GM21367 (cell line): ENCODE data around the gene STK38L.
"Not testable (repeated sequence)": the region's sequence is repeated elsewhere in the genome, so short reads cannot be mapped to it uniquely, and the experiment has no call there.

Source experiments
- ATAC-seq: cut with Tn5 transposase; IDR thresholded peaks from one replicate; pipeline ENCODE4 v1.9.1; 2021; ENCODE audit not compliant: unreplicated experiment

Gene STK38L

DNA sequence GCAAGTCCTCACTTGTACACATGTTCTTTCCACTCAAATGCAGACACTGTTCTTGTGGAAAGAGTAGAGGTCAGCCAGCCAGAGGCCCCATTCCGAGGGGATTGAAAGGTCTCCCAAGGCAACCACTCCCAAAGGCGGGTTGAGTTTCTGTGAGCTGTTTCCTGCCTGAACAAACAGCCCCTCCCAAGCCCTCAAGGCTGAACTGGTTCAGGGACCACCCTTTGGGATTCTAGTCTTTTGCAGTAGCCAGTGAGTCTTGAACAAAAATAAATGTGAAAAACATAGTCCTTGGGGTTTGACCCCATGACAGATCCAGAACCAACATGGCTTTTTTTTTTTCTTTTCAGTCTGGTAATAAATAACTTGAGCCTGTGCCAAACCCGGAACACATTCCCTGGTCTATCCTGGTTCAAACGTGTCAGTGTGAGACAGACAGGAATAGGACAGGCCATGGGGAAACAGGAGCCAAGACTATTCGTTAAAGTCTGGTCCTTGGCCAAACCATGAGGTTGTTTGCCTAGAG, 17.6 kb upstream of the STK38L start:
- ATAC-seq: no peak

DNA sequence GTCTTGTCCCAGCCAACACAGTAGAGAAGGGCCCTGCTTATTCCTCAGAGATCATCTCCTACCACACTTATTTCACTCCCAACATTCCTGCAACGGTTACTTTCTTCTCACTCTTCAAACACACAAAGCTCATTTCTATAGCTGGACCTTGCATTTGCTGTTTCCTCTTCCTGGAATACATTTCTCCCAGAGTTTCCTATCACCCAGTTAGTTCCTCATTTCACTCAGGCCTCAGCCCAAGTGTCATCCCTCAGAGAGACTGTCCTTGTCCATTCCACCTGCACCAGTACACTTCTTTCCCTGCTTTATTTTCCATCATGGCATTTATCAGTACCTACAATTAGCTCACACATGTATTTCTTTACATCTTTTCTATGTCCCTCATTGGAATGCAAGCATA, 14.7 kb upstream of the STK38L start:
- no peak for ATAC-seq

DNA sequence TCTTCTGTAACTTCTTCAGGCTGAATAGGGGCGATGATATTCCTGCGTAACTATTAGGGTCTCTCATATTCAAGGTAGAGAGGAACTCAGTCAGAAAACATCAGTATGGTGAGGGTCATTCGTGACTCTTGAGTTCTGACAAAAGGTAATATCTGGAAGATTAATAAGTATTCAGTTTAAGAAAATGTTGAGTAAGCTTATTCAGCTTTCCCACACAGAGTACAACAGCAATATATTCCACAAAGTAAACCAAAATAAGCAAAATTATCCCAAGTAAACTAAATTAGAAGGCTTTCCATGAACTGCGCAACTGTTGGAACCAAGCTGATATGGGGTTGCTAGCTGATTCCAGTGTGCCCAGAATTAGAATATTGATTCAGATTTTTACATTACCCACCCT, 12.7 kb upstream of the STK38L start:
- ATAC-seq: not testable (repeated sequence)

DNA sequence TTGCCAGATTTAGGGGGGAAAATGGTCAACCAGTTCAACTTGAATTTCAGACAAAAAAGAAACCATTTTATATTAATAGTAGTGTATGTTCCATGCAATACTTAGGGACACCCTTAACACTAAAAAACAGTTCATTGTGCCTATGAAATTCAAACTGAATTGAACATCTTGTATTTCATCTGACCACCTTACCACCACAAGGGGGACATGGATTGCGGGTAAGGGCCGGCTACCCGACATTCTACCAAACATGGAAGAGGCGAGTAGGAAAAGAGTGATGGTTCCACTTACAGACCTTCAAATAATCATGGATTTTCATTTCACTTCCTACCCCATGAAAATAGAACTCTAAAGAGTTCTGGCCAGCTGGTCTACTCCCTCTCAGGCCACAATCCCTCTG, 10.3 kb upstream of the STK38L start:
- no peak for ATAC-seq

DNA sequence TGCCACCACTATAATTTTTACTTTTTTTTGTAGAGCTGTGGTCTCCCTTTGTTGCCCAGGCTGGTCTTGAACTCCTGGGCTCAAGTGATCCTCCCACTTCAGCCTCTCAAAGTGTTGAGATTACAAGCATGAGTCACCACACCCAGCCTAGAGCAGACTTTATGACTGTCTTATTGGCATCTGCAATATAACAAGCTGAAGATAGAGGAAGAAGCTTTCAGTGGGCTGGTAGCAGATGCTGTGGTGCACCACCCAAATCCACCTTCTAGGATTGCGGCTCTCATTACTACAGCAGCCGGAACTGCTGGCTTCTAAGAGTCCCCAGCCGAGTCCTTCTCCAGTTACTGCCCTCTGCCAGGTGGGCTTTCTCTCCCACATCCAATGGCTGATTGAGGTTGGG, 7.6 kb upstream of the STK38L start:
- no peak for ATAC-seq

DNA sequence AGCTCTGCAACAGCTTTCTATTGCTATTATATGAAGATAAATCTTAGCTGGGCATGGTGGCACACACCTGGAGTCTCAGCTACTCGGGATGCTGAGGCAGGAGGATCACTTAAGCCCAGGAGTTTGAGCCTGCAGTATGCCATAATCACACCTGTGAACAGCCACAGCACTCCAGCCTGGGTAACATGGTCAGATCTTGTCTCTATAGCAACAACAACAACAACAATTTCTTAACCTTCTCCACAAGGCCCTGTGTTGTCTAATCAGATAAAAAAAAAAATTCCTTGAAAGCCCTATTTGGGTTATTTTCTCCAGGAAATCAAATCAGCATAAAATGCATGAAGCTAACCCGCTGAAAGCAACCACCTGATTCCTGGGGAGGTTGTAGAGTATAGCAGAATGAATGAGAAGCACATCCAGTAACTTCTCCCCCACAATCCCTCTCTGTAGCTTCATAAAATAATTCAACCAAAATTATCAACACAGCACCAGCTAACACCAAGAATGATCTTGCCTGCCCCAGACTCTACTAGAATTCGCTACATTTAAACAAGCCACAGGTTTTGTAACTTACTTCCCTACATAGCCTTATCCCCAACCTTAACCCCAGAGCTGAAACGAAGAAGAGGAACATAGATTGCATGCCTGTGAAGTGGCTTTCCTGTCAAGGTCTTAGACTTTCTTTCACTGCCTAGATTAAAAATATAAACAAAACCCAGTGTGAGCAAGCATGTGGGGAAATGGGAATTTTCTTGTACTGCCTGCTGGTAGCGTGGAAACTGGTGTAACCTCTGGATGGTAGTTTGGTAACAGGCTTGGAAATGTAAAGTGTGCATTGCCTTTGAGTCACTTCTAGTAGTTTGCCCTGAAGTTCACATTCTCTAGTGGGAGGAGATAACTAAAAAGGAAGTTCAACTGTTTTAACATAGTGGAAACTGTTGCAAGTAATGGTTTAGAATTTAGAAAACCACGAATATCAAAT, 6.0 kb upstream of the STK38L start:
- peak; percentile 58 for ATAC-seq

DNA sequence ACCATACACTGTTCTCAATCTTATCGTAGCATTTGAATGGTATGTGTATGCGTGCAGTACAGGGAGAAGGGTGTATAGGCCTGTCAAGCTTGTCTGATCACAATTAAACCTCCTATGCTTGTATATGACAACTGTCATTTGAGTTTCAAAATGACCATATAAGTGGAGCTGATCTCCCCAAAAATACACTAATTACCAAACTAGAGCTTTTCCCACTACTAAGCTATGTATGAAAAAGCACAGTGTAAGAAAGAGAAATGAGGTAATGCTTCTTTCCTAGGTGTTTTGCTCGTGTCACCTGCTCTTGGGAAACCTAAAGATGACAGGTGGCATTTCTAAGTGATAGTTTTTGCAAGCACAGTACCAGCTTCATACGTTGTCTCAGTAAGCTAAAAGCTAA, 1.1 kb upstream of the STK38L start:
- no peak for ATAC-seq

DNA sequence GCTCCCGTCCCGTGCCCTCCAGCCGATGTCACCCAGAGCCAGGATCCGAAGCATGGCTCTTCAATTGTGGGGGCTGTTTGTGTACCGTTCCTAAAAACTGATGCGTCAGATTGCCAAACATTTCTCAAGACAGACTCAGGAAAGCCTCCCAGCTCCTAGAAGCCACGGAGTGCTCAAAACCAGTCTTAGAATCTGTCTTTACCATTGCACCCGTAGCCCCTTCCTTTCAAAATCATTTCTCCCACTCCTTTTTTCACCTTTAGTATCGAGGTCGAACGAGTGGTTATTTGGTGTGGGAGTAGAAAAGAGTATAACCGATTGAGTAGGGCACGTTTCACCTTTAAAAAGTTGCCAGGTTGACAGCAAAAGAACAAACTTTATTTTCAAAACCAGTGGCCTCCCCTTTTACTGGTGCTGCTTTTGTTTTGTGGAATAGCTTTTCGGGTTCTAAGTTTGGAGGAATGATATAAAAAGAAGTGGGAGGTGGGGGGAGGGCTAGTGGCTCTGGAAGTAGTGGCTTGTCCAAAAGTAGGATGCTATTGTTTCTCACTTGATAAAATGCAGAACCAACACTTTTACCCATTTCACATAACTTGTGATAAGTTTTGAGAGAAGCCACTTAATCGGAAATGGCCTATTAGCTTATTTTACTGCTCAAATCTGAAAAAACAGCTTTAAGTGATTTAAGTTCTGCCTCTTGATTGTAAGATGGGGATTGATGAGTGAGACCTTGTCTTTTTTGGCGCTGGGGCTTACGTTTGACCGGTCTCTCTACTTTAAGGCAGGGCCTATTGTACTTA, 803 bp downstream of the STK38L start:
- no peak for ATAC-seq

DNA sequence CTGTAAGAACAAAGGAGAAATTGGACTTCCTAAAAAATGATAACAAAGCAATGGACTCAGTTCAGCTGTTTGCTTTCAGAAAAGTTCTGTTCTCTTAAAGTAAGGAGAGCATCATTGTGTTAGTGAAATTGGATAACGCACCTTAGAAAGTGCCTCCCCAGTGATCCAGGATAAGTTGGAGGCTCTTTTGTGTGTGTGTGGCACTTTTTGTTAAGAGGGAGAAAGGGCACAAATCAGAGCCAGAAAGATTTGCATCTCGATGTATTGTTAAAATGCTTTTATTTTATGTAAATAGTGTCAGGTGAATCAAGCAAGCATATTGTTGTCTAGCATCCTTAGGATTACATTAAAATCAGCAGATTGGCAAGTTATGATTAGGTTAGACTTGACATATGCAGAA, 2.1 kb downstream of the STK38L start:
- ATAC-seq: no peak

DNA sequence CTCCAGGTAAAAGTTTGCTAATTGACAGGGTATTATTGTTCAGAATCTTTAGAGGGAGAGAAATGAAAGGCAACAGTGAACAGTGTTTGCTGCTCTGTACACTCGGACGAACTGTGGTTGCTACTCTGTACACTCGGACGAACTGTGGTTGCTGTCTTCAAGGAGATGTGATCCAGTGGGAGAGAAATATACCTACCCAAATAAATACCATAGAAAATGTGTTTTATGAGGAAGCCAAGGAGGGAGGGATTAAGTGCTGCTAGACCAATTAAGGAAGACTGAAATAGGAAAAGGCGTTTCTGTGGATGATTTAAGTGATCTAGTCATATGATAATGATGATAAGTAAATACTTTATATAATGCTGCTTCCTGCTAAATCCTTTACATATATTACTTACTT, 2.7 kb downstream of the STK38L start:
- ATAC-seq: no peak

DNA sequence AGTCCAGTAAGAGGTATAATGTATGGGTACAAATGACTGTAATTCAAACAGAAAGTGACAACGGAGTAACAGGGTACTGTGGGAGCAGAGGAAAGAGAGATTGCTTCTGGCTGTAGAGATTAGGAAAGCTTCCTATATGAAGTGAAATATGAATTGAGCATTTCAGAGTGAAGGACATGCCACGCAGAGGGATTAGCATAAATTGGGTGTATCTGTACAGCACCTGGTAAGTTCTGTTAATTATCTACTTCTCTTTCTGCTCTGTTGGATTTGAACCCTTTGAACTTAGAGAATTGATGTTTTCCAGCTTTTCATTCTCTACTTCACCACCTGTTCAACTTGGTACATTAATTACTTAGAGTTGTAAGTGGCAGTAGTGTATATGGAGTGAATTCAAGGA, 8.8 kb downstream of the STK38L start:
- ATAC-seq: no peak

DNA sequence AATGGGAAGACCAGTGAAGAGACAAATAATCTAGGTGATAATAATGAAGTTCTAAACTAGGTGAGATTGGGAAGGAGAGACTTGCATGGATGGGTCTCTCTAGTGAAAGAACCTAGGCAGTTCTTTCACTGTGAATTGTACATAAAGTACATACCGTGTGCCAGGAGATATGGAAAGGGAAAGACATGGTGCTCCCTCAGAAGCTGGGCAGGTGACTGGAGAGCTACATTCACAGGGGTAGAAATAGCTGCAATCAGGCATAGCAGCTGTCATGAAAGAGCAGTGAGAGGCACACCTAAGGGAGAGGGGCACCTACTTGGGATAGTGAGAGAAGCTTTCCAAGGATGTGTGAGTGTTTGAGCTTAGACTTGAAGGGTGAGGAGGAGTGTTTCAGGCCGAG, 9.3 kb downstream of the STK38L start:
- ATAC-seq: no peak

DNA sequence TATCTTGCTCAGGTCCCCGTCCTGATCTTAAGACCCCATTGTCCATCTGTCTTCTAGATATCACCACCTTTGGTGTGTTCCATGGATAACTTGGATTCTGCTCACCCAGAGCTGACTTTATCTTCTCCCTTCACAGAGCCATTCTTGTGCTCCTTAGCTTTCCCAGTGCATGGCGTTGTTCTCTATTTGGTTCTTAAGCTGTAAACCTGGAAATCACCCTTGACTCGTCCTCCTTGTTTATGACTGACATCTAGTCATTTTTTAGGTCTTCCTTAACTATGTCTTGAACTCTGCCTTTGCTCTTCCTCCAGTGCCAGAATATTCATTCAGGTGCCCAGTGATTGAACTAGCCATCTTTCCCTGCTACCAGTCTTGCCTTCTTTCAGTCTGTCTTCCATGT, 11.7 kb downstream of the STK38L start:
- ATAC-seq: no peak

DNA sequence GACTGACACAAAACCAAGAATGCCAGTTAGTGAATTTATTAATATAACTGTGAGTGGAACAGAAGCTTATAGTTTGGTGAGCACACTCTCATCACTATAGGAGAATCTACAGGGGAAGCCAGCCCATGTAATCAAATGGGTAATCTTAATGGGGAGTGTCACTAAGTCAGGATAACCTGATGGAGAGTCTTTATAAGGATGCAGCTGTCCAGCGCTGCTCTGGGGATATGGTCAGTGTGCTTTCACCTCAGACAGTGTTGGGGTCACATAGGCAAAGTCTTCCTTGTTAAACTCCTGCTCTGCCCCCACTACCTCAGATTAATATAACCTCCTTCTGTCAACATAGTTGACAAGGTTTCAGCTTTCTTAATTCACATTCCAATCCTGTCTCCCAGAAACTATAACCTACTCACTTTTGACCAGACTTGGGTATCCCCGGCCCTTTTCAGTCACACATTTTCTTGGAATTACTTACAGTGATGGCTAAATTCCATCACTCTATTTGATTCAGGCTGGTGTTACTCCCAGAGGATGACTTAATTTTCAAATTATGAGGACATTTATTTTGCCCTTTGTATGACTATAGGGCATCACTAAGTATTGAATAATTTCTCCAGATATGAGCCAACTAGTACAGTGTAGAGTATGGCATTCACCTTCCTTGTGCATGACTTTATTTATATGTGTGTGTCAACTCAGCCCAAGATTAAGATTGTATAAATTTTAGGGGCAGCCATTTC, 13.2 kb downstream of the STK38L start:
- ATAC-seq: no peak

DNA sequence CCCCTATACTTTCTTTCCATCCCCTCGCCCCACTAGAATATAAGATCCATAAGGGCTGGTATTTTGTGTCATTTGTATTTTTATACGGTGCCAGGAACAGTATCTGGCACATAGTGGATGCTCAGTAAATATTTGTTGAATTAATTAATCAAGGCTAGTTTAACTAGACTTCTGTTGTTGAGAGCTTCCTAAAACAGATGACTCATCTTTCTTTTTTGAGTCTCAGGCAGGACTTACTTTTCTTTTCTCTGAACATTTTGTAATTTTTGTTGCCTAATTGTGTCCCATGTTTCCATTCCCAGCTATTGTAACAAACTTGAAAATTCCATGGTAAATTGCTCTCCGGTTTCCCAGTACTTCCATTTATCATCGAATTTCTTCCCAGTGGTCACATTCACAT, 16.7 kb downstream of the STK38L start:
- no peak for ATAC-seq

DNA sequence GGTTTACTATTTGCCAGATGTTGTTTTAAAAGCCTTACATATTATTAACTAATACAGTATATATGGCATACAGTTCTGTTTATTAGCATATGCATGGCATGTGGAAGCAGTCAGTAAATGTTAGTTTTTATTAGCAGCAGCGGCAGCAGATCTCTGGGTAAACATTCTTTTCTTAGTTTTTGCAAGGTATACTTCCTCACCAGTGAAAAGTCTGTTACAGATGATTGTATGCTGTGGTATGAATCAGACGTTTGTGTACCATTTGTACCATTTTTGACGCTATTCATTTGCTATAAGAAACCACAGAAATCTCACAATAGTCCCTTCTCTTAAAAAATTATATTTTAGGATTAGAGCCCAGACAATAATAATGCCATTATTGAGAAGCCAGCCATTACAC, 17.8 kb downstream of the STK38L start:
- ATAC-seq: no peak

DNA sequence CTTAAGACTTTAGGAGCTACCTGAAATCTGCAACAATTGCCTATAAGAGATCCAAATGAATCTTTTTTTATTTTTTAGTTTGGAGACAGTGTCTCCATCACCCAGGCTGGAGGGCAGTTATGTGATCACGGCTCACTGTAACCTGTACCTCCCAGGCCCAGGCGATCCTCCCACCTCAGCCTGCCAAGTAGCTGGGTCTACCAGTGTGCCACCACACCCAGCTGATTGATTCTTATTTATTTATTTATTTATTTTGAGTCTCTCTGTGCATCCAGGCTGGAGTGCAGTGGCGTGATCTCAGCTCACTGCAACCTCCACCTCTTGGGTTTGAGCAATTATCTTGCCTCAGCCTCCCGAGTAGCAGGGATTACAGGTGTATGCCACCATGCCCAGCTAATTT, 26.1 kb downstream of the STK38L start:
- no peak for ATAC-seq

DNA sequence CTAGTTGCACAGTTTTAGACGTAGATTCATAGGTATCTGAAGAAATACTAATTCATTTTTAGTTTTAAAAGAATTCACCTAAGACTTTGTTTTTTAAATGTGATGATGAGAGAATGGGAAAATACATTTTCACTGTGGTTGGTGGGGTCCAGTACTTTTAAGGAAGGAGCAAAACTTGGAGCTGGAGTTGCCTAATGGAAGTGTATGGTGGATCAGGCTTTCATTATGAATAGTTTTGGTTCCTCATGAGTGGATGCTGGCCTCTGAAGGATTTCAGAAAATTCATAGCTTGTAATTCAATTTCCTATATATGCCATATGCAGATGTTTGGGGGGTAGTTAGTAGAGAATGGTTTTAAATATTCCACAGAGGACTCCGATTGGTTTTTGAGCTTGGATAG, 27.1 kb downstream of the STK38L start:
- no peak for ATAC-seq

DNA sequence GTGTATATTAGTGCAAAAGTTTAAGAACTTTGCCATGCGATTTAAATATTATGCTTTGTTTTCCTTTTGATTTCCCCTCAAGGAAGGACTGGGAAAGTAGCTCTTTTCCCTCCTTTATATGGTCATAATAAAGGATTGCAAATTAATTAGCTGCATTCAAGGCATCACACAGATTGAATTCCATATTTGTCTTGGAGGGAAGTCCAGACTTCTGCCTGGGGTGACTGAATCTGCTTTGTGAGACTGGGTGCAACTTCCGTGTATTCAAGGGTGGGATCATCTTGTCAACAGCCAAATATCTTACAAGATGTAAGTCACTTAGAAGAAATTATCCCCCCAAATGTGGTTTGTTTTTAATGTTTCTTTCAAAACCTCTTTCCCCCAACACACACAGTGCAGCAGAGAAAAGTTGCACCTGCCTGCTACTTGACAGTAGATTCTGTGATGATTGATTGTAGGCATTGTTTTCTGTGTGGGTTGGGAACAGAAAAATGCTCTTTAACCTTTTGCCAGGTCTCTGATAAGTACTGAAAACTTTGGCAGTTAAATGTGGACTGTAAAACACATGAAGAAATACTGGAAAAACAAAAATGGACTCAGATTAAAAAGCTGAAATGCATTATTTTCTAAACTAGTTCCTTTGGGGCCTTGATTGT, 28.4 kb downstream of the STK38L start:
- ATAC-seq: no peak

DNA sequence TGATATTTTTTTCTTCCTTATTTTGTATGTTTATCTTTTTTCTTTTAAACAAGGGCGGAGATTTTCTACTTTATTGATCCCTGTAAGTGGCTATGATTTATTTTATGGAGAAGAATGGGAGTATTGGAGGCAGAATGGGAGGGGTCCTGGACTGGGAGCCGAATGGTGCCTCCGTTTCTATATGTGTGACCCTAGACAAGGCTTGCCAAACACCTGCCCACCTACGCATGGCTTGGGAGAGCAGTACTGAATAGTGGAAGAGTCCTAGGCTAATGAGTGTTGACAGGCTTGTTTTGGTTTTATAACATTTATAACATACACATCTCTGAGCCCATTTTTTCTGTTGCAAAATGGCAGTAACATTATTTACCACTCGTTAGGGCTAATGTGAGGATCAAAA, 29.0 kb downstream of the STK38L start:
- no peak for ATAC-seq

DNA sequence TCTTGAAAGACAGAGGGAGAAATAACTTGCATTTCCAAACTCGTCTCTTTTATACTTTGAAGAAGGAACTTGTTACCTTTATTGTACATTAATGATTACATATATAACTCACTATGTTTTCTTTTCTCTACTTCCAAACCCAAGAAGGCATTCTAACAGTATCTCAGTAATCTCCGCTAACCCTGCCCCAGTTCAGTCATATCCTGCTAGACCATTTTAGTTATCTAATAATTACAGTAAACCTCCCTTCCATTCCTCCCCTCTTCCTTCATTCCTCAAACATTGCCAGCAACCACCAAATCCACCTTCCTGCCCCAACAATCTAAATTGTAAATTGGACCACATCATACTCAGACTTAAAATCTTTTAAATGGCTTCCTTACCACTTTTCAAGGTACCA, 30.6 kb downstream of the STK38L start:
- ATAC-seq: no peak
